HG03196 (cell line): ENCODE measurements around the gene GTF3C1.

Experiments
- ATAC-seq: cut with Tn5 transposase; IDR thresholded peaks from one replicate; pipeline ENCODE4 v1.9.1; 2021; ENCODE audit not compliant: unreplicated experiment

The GTF3C1 gene

GRCh38 chr16:27489906-27490305 is 59.8 kb downstream of the GTF3C1 start:
- no peak for ATAC-seq

GRCh38 chr16:27489421-27489820 is 60.3 kb downstream of the GTF3C1 start:
- no peak for ATAC-seq

- no peak for ATAC-seq
Measured at GRCh38 chr16:27486760-27487159, 63.0 kb downstream of the GTF3C1 start.

GRCh38 chr16:27486344-27486743 is 63.4 kb downstream of the GTF3C1 start:
- no peak for ATAC-seq

- no peak for ATAC-seq
Measured at GRCh38 chr16:27485811-27486210, 63.9 kb downstream of the GTF3C1 start.

GRCh38 chr16:27485126-27485525 is 64.6 kb downstream of the GTF3C1 start:
- ATAC-seq, result no peak

GRCh38 chr16:27483624-27484023 is 66.1 kb downstream of the GTF3C1 start:
- ATAC-seq, result no peak

- no peak for ATAC-seq
Measured at GRCh38 chr16:27483088-27483437, 66.7 kb downstream of the GTF3C1 start.

- ATAC-seq, result no peak
Measured at GRCh38 chr16:27482397-27483087, 67.2 kb downstream of the GTF3C1 start.

- ATAC-seq, result no peak
Measured at GRCh38 chr16:27481282-27481934, 68.3 kb downstream of the GTF3C1 start.

- no peak for ATAC-seq
Measured at GRCh38 chr16:27480761-27481160, 69.0 kb downstream of the GTF3C1 start.

GRCh38 chr16:27476240-27476639 is 73.5 kb downstream of the GTF3C1 start:
- no peak for ATAC-seq

GRCh38 chr16:27475561-27475960 is 74.2 kb downstream of the GTF3C1 start:
- ATAC-seq, result no peak

GRCh38 chr16:27474921-27475320 is 74.8 kb downstream of the GTF3C1 start:
- ATAC-seq, result no peak

GRCh38 chr16:27474041-27474440 is 75.7 kb downstream of the GTF3C1 start:
- no peak for ATAC-seq

GRCh38 chr16:27473101-27473900 is 76.4 kb downstream of the GTF3C1 start:
- ATAC-seq, result no peak

GRCh38 chr16:27472091-27473020 is 77.4 kb downstream of the GTF3C1 start:
- no peak for ATAC-seq

- no peak for ATAC-seq
Measured at GRCh38 chr16:27471661-27472060, 78.1 kb downstream of the GTF3C1 start.

- no peak for ATAC-seq
Measured at GRCh38 chr16:27470567-27471431, 78.9 kb downstream of the GTF3C1 start.

GRCh38 chr16:27468941-27469531 is 80.7 kb downstream of the GTF3C1 start:
- no peak for ATAC-seq
